ENCODE measurements around the gene MBD6.
"Not testable (repeated sequence)": the region's sequence is repeated elsewhere in the genome, so short reads cannot be mapped to it uniquely, and the experiment has no call there.

Gene MBD6

DNA sequence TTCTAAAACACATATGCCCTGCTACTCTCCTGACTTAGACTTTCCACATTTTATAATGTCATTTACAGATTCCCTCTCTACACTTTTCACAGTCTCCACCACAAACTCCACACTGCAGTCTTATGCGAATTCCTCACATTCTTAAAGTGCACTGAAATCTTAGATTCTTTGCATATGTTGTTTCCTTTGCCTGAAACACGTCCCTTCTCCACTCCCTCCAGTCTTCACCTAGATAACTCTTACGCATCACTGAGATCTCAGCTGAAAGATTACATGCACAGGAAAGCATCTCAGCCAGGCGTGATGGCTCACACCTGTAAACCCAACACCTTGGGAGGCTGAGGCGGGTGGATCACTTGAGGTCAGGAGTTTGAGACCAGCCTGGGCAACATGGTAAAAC is 39.2 kb upstream of the MBD6 start:
- peaks cover 7% of the 10 kb centered on the region for H3K36me3 Mint-ChIP-seq (ENCODE audit: low read depth)
- peak overlapping the region; percentile 65 for H3K27ac Mint-ChIP-seq
- no peak overlapping the region for H3K4me3 Mint-ChIP-seq
- H3K4me1 Mint-ChIP-seq (ENCODE audit: low read depth): peaks cover 52% of the 10 kb centered on the region
- H3K27me3 Mint-ChIP-seq: no peaks in the 10 kb centered on the region
- H3K9me3 Mint-ChIP-seq: no peaks in the 10 kb centered on the region

DNA sequence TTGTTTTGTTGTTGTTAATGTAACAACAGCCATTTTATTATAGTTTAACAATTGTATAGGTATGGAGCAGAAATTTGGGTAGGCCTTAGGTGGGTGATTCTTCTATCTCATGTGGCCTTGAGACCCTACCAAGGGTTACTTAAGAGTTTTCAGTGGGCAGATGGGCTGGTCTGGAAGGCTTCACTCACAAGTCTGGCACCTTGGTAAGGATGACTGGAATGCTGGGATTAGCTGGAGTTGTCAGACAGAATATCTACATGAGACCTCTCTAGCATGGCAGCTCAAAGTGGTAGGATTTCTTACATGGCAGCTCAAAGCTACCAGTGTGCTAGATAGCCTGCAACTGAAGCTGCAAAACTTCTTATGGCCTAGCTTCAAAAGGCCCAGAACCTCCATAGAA is 36.9 kb upstream of the MBD6 start:
- H3K4me1 Mint-ChIP-seq (ENCODE audit: low read depth): peaks cover 48% of the 10 kb centered on the region
- H3K4me3 Mint-ChIP-seq: no peak overlapping the region
- peaks cover 30% of the 10 kb centered on the region for H3K36me3 Mint-ChIP-seq (ENCODE audit: low read depth)
- no peak overlapping the region for H3K27ac Mint-ChIP-seq
- no peaks in the 10 kb centered on the region for H3K27me3 Mint-ChIP-seq
- no peaks in the 10 kb centered on the region for H3K9me3 Mint-ChIP-seq

DNA sequence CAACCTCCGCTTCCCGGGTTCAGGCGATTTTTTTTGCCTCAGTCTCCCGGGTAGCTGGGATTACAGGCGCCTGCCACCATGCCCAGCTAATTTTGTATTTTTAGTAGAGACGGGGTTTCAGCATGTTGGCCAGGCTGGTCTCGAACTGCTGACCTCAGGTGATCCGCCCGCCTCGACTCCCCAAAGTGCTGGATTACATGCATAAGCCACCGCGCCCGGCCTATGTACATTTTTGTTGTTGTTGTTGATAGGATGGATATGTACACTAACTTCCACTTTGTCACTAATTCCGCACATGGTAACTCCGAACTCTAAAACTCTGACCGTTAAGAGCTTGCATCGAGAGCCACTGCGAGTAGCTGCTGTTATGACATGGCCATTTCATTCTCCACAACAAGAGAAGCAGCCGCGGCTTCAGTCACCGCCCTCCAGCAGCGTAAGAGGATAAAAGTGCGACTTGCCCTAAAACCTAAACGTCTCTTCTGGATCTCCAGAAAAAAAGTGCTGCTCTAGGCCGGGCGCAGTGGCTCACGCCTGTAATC is 35.5 kb upstream of the MBD6 start:
- no peaks in the 10 kb centered on the region for H3K9me3 Mint-ChIP-seq
- no peak overlapping the region for H3K27ac Mint-ChIP-seq
- peak overlapping the region; percentile 90 for H3K4me3 Mint-ChIP-seq
- H3K27me3 Mint-ChIP-seq: no peaks in the 10 kb centered on the region
- peaks cover 45% of the 10 kb centered on the region for H3K4me1 Mint-ChIP-seq (ENCODE audit: low read depth)
- peaks cover 44% of the 10 kb centered on the region for H3K36me3 Mint-ChIP-seq (ENCODE audit: low read depth)

DNA sequence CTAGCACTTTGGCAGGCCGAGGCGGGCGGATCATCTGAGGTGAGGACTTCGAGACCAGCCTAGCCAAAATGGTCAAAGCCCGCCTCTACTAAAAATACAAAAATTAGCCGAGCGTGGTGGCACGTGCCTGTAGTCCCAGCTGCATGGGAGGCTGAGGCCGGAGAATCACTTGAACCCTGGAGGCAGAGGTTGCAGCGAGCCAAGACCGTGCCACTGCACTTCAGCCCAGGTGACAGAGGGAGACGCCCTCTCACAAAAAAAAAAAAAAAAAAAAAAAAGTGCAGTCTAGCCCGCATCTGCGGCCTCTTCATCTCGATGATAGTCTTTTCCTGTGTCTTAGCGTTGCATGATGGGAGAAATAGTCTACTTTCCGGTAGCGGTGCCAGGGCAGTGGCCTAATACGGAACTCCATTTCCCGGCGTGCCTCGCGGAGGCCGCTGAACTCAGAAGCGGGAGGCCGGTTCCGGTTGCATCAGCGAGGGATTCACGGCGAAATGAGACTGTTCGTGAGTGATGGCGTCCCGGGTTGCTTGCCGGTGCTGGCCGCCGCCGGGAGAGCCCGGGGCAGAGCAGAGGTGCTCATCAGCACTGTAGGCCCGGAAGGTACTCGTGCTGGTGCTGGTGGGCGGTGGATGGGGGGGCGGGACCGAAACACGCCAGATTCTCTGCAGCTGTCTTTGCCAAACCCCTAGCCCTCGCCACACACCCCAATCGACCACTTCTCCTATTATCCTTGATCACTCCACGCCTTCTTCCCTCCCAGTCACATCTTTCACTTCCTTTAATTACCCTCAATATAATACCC is 34.8 kb upstream of the MBD6 start, which contains the start of gene MARS1:
MARS1 (plus strand) TSS at position 472 of the 805 bp plus-strand sequence; CDS start at position 495, 23 bp downstream.
- peak within 1 kb of the TSS; percentile 90 for H3K27ac Mint-ChIP-seq
- no peaks in the 10 kb centered on the region for H3K9me3 Mint-ChIP-seq
- H3K36me3 Mint-ChIP-seq (ENCODE audit: low read depth): peaks cover 50% of the 10 kb centered on the region
- H3K4me3 Mint-ChIP-seq: peak within 1 kb of the TSS; percentile 90
- no peaks in the 10 kb centered on the region for H3K27me3 Mint-ChIP-seq
- peaks cover 48% of the 10 kb centered on the region for H3K4me1 Mint-ChIP-seq (ENCODE audit: low read depth)

DNA sequence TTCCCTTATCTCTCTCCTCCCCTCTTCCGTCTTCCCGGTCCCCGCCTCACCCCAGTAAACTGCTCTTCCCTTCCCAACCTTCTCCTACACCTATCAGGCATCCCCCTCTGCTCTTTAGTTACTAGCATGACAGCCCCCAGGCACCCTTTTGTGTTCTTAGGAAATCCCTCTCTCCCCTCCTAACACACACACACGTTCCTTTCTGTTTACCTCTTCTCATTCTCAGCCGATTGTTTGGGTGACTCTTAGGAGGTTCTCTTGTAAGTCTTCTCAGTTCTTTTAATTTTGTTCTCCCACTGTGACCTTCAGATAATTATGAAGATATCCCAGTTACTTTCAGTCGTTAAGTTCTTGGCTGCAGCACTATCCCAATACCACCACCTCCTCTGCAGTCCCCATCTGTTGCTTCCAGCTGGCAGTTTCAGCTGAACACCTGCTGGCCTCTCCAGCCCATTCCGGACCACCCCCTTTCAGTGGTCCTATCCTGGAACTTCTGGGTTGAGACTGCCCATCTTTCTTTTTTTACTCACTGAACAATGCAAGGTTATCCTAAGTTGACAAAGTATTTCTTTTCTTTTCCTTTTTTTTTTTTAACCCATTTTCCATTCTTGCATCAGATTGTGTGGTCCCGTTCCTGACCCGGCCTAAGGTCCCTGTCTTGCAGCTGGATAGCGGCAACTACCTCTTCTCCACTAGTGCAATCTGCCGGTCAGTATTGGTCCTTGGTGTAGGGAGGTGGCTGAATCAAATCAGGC is 34.0 kb upstream of the MBD6 start:
- H3K9me3 Mint-ChIP-seq: no peaks in the 10 kb centered on the region
- H3K27ac Mint-ChIP-seq: peak overlapping the region; percentile 90
- H3K36me3 Mint-ChIP-seq (ENCODE audit: low read depth): peaks cover 53% of the 10 kb centered on the region
- peaks cover 42% of the 10 kb centered on the region for H3K4me1 Mint-ChIP-seq (ENCODE audit: low read depth)
- peak overlapping the region; percentile 90 for H3K4me3 Mint-ChIP-seq
- no peaks in the 10 kb centered on the region for H3K27me3 Mint-ChIP-seq

DNA sequence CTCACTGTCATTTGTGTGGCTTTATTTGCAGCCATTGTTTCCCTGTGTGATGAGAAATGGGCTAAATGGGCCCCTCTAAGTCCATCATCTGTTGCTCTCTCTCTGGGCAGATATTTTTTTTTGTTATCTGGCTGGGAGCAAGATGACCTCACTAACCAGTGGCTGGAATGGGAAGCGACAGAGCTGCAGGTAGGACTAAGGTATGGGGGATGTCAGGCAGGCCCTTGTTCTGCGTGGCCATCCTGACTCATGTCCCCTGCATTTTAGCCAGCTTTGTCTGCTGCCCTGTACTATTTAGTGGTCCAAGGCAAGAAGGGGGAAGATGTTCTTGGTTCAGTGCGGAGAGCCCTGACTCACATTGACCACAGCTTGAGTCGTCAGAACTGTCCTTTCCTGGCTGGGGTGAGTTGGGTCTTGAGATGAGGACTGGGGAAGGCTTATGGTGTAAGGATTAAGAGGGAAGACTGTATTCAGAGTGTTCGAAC is 33.4 kb upstream of the MBD6 start:
- H3K9me3 Mint-ChIP-seq: no peaks in the 10 kb centered on the region
- H3K36me3 Mint-ChIP-seq (ENCODE audit: low read depth): peaks cover 53% of the 10 kb centered on the region
- peak overlapping the region; percentile 90 for H3K27ac Mint-ChIP-seq
- peak overlapping the region; percentile 90 for H3K4me3 Mint-ChIP-seq
- H3K27me3 Mint-ChIP-seq: no peaks in the 10 kb centered on the region
- peaks cover 41% of the 10 kb centered on the region for H3K4me1 Mint-ChIP-seq (ENCODE audit: low read depth)

DNA sequence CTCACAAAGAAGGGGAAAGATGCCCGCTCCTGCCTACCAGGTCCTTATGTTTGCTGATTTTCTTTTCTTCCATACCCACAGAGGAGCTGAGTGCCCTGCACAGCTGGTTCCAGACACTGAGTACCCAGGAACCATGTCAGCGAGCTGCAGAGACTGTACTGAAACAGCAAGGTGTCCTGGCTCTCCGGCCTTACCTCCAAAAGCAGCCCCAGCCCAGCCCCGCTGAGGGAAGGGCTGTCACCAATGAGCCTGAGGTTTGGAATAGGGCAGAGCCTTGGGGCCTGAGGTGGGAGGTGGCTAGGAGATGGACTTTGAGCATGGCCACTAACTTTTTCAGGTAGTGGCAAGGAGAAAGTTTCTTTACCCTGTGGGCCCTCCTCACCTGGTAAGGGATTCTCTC is 32.5 kb upstream of the MBD6 start:
- Mint-ChIP-seq H3K36me3 (ENCODE audit: low read depth) (peaks cover 53% of the 10 kb centered on the region), H3K9me3 (no peaks in the 10 kb centered on the region), H3K27ac (no peak overlapping the region), H3K27me3 (no peaks in the 10 kb centered on the region), H3K4me3 (peak overlapping the region; percentile 13), H3K4me1 (ENCODE audit: low read depth) (peaks cover 41% of the 10 kb centered on the region)

DNA sequence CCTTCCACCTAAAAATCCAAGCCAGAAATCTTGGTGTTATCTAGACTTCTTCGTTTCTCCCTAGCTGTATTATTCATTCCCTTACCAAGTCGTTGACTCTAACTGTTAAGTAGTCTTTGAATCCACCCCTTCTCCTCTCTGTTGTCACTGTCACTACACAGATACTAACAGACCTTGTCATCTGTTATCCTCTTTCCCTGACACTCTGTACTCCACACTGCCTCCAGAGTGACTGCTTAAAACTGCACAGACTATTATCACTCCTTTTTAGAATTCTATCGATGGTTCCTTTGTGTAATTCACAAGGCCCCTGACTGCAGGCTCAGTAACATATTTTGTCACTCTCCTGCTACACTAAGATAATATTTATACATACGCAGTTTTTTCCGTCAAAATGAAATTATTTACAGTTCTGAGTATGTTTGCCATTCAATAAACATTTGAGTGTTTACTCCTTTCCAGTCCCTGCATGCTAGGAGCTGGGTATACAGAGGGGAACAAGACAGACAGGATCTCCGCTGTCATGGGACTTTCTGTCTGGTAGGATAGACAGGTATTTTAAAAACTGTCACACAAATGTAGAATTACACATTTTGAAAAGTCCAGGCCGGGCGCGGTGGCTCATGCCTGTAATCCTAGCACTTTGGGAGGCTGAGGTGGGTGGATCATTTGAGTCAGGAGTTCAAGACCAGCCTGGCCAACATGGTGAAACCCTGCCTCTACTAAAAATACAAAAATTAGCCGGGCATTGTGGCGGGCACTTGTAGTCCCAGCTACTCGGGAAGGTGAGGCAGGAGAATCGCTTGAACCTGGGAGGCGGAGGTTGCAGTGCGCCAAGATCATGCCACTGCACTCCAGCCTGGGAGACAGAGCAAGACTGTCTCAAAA is 31.0 kb upstream of the MBD6 start:
- Mint-ChIP-seq H3K27me3 (no peaks in the 10 kb centered on the region), H3K9me3 (no peaks in the 10 kb centered on the region), H3K27ac (peak overlapping the region; percentile 64), H3K4me3 (peak overlapping the region; percentile 3), H3K36me3 (ENCODE audit: low read depth) (peaks cover 66% of the 10 kb centered on the region), H3K4me1 (ENCODE audit: low read depth) (peaks cover 41% of the 10 kb centered on the region)

DNA sequence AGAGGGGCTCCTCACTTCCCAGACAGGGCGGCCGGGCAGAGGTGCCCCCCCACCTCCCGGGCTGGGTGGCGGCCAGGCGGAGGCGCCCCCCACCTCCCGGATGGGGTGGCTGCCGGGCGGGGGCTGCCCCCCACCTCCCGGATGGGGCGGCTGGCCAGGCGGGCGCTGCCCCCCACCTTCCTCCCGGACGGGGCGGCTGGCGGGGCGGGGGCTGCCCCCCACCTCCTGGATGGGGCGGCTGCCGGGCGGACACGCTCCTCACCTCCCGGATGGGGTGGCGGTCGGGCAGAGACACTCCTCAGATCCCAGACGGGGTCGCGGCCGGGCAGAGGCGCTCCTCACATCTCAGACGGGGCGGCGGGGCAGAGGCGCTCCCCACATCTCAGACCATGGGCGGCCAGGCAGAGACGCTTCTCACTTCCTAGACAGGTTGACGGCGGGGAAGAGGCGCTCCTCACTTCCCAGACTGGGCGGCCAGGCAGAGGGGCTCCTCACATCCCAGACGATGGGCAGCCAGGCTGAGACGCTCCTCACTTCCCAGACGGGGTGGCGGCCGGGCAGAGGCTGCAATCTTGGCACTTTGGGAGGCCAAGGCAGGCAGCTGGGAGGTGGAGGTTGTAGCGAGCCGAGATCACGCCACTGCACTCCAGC is 27.4 kb upstream of the MBD6 start:
- not testable (repeated sequence) for H3K27me3 Mint-ChIP-seq, H3K4me3 Mint-ChIP-seq, H3K27ac Mint-ChIP-seq, H3K9me3 Mint-ChIP-seq
- H3K4me1 Mint-ChIP-seq (ENCODE audit: low read depth): peaks cover 20% of the 10 kb centered on the region
- H3K36me3 Mint-ChIP-seq (ENCODE audit: low read depth): peaks cover 70% of the 10 kb centered on the region

DNA sequence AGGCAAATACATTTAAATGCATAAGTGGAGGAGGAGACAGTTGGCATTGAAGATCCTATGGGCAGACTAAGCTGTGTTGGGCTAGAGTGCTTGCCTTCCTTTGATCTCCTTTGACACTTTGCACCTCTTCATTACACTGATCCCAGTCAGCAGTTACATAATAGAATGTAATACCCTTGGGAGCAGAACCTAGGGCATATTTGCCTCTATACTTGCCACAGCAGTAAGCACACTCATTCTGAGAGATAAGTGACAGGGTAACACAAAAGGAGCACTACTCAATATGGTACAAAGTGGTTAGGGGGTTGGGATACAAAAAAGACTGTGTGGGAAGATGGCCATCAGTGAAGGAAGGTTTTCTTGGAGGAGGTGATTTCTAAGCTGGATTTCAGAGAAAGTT is 25.8 kb upstream of the MBD6 start:
- peak overlapping the region; percentile 14 for H3K27ac Mint-ChIP-seq
- peaks cover 67% of the 10 kb centered on the region for H3K36me3 Mint-ChIP-seq (ENCODE audit: low read depth)
- H3K4me3 Mint-ChIP-seq: no peak overlapping the region
- H3K27me3 Mint-ChIP-seq: no peaks in the 10 kb centered on the region
- H3K4me1 Mint-ChIP-seq (ENCODE audit: low read depth): peaks cover 9% of the 10 kb centered on the region
- no peaks in the 10 kb centered on the region for H3K9me3 Mint-ChIP-seq

DNA sequence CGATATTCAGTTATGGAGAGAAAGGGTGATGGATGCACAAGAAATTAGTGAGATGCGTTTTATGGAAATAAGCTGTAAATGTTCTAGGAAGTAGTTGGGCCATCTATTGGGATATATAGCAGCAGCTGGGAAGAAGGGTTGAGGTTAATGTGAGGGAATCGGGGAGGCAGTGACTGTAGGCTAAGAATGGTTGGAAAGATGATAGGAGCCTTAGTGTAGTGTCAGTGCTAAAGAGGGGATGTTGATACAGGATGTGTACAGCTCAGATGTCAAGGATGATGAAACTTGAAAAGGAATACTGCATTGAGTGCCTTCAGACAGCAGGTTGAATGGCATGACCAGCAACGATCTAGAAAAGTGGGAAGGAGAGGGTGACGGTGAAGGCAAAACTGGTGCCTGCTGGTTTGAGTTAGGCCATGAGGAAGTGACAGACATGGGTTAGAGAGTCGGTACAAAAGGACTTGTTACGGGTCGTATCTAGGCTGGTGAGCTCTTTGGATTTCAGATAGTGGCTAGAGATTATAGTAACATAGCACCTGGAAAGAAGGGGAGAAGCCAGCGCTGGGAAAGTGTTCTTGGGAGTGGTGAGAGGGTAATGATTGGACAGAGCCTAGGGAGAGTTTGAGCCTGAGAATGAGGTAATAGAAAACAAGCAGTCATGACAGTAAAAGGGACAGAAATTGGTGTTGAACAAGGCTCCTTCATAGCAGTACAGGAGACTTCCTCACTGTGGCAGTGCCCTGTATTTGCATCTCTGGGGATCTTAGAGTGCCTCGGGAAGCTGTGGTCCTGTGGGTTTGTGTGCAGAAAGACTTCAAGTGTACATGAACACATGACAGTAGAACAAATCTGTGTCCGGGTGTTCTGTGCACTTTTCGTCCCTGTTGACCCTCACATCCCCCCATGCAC is 25.1 kb upstream of the MBD6 start:
- Mint-ChIP-seq H3K27ac (peak overlapping the region; percentile 14), H3K27me3 (no peaks in the 10 kb centered on the region), H3K9me3 (no peaks in the 10 kb centered on the region), H3K4me3 (no peak overlapping the region), H3K4me1 (ENCODE audit: low read depth) (peaks cover 9% of the 10 kb centered on the region), H3K36me3 (ENCODE audit: low read depth) (peaks cover 67% of the 10 kb centered on the region)

DNA sequence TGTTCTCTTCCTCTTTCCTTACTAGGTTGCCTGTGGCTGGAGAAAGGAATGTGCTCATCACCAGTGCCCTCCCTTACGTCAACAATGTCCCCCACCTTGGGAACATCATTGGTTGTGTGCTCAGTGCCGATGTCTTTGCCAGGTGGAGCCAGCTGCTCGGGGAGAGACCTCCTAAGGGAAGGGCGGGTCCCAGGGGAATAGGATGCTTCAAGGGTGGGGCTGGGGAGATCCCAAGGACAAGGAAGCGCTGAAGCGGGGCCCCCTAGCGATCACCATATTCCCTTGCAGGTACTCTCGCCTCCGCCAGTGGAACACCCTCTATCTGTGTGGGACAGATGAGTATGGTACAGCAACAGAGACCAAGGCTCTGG is 24.5 kb upstream of the MBD6 start:
- H3K27ac Mint-ChIP-seq: no peak overlapping the region
- H3K9me3 Mint-ChIP-seq: no peaks in the 10 kb centered on the region
- H3K4me3 Mint-ChIP-seq: no peak overlapping the region
- H3K4me1 Mint-ChIP-seq (ENCODE audit: low read depth): peaks cover 5% of the 10 kb centered on the region
- peaks cover 66% of the 10 kb centered on the region for H3K36me3 Mint-ChIP-seq (ENCODE audit: low read depth)
- no peaks in the 10 kb centered on the region for H3K27me3 Mint-ChIP-seq

DNA sequence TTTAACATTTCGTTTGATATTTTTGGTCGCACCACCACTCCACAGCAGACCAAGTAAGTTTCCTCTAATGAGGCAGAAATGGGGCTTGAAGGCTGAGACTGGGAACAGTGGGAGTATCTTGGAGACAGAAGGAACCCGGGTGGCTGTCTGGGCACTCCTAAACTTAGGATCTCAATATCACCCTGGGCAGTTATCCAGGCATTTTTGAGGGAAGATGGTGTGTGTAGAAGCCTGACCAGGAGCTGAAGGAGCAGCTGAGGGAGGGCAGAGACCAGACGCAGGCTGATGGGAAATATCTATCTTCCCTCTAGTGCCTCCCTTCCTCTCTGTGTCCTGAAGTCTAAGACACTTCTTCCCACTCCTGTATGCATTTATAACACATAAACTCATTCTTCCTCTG is 24.1 kb upstream of the MBD6 start:
- Mint-ChIP-seq H3K27me3 (no peaks in the 10 kb centered on the region), H3K4me1 (ENCODE audit: low read depth) (peaks cover 5% of the 10 kb centered on the region), H3K36me3 (ENCODE audit: low read depth) (peaks cover 70% of the 10 kb centered on the region), H3K9me3 (no peaks in the 10 kb centered on the region), H3K4me3 (no peak overlapping the region), H3K27ac (peak overlapping the region; percentile 70)

Measured in stimulated activated naive CD8-positive, alpha-beta T cell treated with anti-CD3 and anti-CD28 coated beads, Interleukin-15, Interleukin-2, amounts not matched to agents 100 ng/mL and 50 ng/mL, for 24 hours (primary cell).